SK-N-SH (cell line): Measurements from ENCODE around the gene COMMD8. TPM values are rescaled to one million over a fixed set of nuclear protein-coding genes. Genes with fewer than 3 reads are reported as not detected.

ENCODE experiments used
- CTCF ChIA-PET: fragments of 300-600, 350-600 bp; formaldehyde crosslinking; extraction: SDS; loops from one replicate; lab custom pipeline; 2021; lab: Yijun Ruan, JAX
- POLR2A ChIA-PET: fragments of 350-600 bp; sonication (Branson Sonifier 250); formaldehyde crosslinking; extraction: SDS; loops from one replicate; lab custom pipeline; 2020; ENCODE audit warnings: antibody characterized with exemption, inconsistent platforms; lab: Yijun Ruan, JAX
- DNase-seq: peaks from one replicate; pipeline ENCODE4 v3.0.0; 2012
- H2AFZ ChIP-seq: fragments of 200-600 bp; sonication (generic); 2 replicates; pipeline ENCODE4 v1.8.1; 2016; ENCODE audit warnings: antibody characterized with exemption, mild to moderate bottlenecking, low read depth
- H3F3A ChIP-seq: fragments of 200-600 bp; sonication (generic); replicated peaks from 2 replicates; pipeline ENCODE3; 2016; ENCODE audit warnings: antibody characterized with exemption, mild to moderate bottlenecking; ENCODE audit not compliant: insufficient read depth
- H3K27ac ChIP-seq, 2 experiments: fragments of 200-500 bp in 1 of 2; fragments of 200-600 bp in 1 of 2; sonication (Bioruptor generic) in 1 of 2; sonication (generic), shearing (Covaris generic) in 1 of 2; 2 replicates each; pipeline versions ENCODE4 v1.5.1 to v1.6.1; 2014 to 2016; ENCODE audit warnings: low read depth in 2 of 2, inconsistent platforms in 1 of 2, low read length in 1 of 2, mild to moderate bottlenecking in 1 of 2, mixed read lengths in 1 of 2
- H3K27me3 ChIP-seq: fragments of 200-600 bp; sonication (generic), shearing (Covaris generic); 2 replicates; pipeline ENCODE4 v1.6.1; 2016; ENCODE audit warnings: mixed run types; ENCODE audit not compliant: insufficient read depth
- H3K36me3 ChIP-seq, 2 experiments: fragments of 200-500 bp in 1 of 2; fragments of 200-600 bp in 1 of 2; sonication (Bioruptor generic) in 1 of 2; sonication (generic) in 1 of 2; replicated peaks in 1 of 2; 2 replicates each; pipeline versions ENCODE3 to v1.5.1; 2014 to 2016; ENCODE audit warnings: low read length in 1 of 2, mild to moderate bottlenecking in 1 of 2; ENCODE audit not compliant: insufficient read depth in 2 of 2, control insufficient read depth in 1 of 2
- H3K4me1 ChIP-seq, 2 experiments: fragments of 200-500 bp in 1 of 2; fragments of 200-600 bp in 1 of 2; sonication (Bioruptor generic) in 1 of 2; sonication (generic), shearing (Covaris generic) in 1 of 2; 2 replicates each; pipeline versions ENCODE4 v1.5.1 to v1.6.1; 2014 to 2016; ENCODE audit warnings: low read depth in 1 of 2, low read length in 1 of 2, mixed run types in 1 of 2; ENCODE audit not compliant: insufficient read depth in 2 of 2, control insufficient read depth in 1 of 2
- H3K4me2 ChIP-seq: fragments of 200-600 bp; sonication (generic), shearing (Covaris generic); 2 replicates; pipeline ENCODE4 v1.6.1; 2017; ENCODE audit warnings: mixed run types
- H3K4me3 ChIP-seq, 2 experiments: fragments of 200-500 bp in 1 of 2; fragments of 200-600 bp in 1 of 2; sonication (Bioruptor generic) in 1 of 2; sonication (generic), shearing (Covaris generic) in 1 of 2; 2 replicates each; pipeline versions ENCODE4 v1.5.1 to v1.8.1; 2014 to 2016; ENCODE audit warnings: low read depth in 2 of 2, inconsistent platforms in 1 of 2, low read length in 1 of 2, mild to moderate bottlenecking in 1 of 2, mixed read lengths in 1 of 2, moderate library complexity in 1 of 2
- H3K79me2 ChIP-seq: fragments of 200-600 bp; sonication (generic); 2 replicates; pipeline ENCODE4 v1.8.1; 2017; ENCODE audit warnings: mild to moderate bottlenecking; ENCODE audit not compliant: insufficient read depth
- H3K9ac ChIP-seq: fragments of 200-600 bp; sonication (generic); 2 replicates; pipeline ENCODE4 v1.6.1; 2017; ENCODE audit warnings: mixed run types
- H3K9me2 ChIP-seq: fragments of 200-600 bp; sonication (generic); 2 replicates; pipeline ENCODE4 v1.6.1; 2017; ENCODE audit warnings: mixed run types
- H3K9me3 ChIP-seq: fragments of 200-600 bp; sonication (generic); 2 replicates; pipeline ENCODE4 v1.6.1; 2017; ENCODE audit warnings: mixed run types, mild to moderate bottlenecking, moderate library complexity
- H4K20me1 ChIP-seq: fragments of 200-600 bp; sonication (generic); 2 replicates; pipeline ENCODE4 v1.6.1; 2017; ENCODE audit warnings: mild to moderate bottlenecking, mixed run types; ENCODE audit not compliant: insufficient read depth
- CHD2 ChIP-seq: fragments of 150-350 bp; IDR thresholded peaks from 2 replicates; pipeline ENCODE4 v1.6.1; 2018; ENCODE audit warnings: low read length; ENCODE audit not compliant: partially characterized antibody
- ELF1 ChIP-seq: IDR thresholded peaks from 2 replicates; pipeline ENCODE4 v1.4.0; 2012
- EP300 ChIP-seq, 2 experiments: IDR thresholded peaks; 2 replicates each; pipeline versions ENCODE4 v1.4.0 to v1.6.1; 2012; ENCODE audit warnings: borderline replicate concordance in 1 of 2, low read depth in 1 of 2, low read length in 1 of 2
- FOSL2 ChIP-seq: IDR thresholded peaks from 2 replicates; pipeline ENCODE4 v1.4.0; 2012; ENCODE audit warnings: low read depth, mild to moderate bottlenecking, moderate library complexity, borderline replicate concordance
- FOXJ3 ChIP-seq: sonication (generic); formaldehyde crosslinking; IDR thresholded peaks from 2 replicates; pipeline ENCODE4 v1.5.1; 2020; ENCODE audit warnings: mild to moderate bottlenecking, missing genetic modification reagents
- FOXM1 ChIP-seq: IDR thresholded peaks from 2 replicates; pipeline ENCODE4 v1.4.0; 2012; ENCODE audit warnings: low read depth, mild to moderate bottlenecking
- GATA2 ChIP-seq: sonication (generic); formaldehyde crosslinking; IDR thresholded peaks from 2 replicates; pipeline ENCODE4 v1.5.0; 2020; ENCODE audit warnings: mild to moderate bottlenecking, missing genetic modification reagents
- JUND ChIP-seq: IDR thresholded peaks from 2 replicates; pipeline ENCODE4 v1.4.0; 2012
- MXI1 ChIP-seq: IDR thresholded peaks from 2 replicates; pipeline ENCODE4 v1.6.1; 2012; ENCODE audit warnings: mild to moderate bottlenecking, low read depth, low read length, improper control_type of control experiment
- NFIC ChIP-seq: IDR thresholded peaks from 2 replicates; pipeline ENCODE4 v1.4.0; 2012; ENCODE audit warnings: borderline replicate concordance
- RCOR1 ChIP-seq: fragments of 150-350 bp; IDR thresholded peaks from 2 replicates; pipeline ENCODE4 v1.6.1; 2017; ENCODE audit warnings: antibody characterized with exemption, low read length
- RFX5 ChIP-seq: IDR thresholded peaks from 2 replicates; pipeline ENCODE4 v1.6.1; 2012; ENCODE audit warnings: mild to moderate bottlenecking, improper control_type of control experiment, low read length
- SIN3A ChIP-seq: IDR thresholded peaks from 2 replicates; pipeline ENCODE4 v1.6.1; 2012; ENCODE audit warnings: low read depth, mild to moderate bottlenecking, low read length, moderate library complexity, borderline replicate concordance
- SMC3 ChIP-seq: IDR thresholded peaks from 2 replicates; pipeline ENCODE4 v1.6.1; 2012; ENCODE audit warnings: low read depth, low read length, improper control_type of control experiment
- TAF1 ChIP-seq: IDR thresholded peaks from 2 replicates; pipeline ENCODE4 v1.6.1; 2012; ENCODE audit warnings: low read depth, mild to moderate bottlenecking, low read length, moderate library complexity, borderline replicate concordance
- TCF12 ChIP-seq: IDR thresholded peaks from 2 replicates; pipeline ENCODE4 v1.4.0; 2012
- TEAD4 ChIP-seq: IDR thresholded peaks from 2 replicates; pipeline ENCODE4 v1.4.0; 2012; ENCODE audit warnings: mild to moderate bottlenecking, borderline replicate concordance; ENCODE audit not compliant: insufficient read depth
- YY1 ChIP-seq: IDR thresholded peaks from 2 replicates; pipeline ENCODE4 v1.4.0; 2012; ENCODE audit warnings: low read depth, mild to moderate bottlenecking
- WGBS: methylation state at CpG from one replicate; pipeline ENCODE4 v1.1.6; 2017; ENCODE audit warnings: low lambda C conversion rate; 5-methylcytosine and 5-hydroxymethylcytosine counted together
- polyA plus RNA-seq, 3 experiments: library from polyadenylated mRNA; depleted of rRNA; stranded (reverse); fragments of >200 nt; gene quantifications; 2 replicates each; pipeline ENCODE4 v1.2.3, GENCODE V29; 2012
- TF ChIP-seq, protein P1 (sequence below): fragments of 150-350 bp; IDR thresholded peaks from 2 replicates; pipeline ENCODE4 v1.6.1; 2017; ENCODE audit warnings: antibody characterized with exemption, low read length, low read depth, borderline replicate concordance
- TF ChIP-seq, protein P2 (sequence below): IDR thresholded peaks from 2 replicates; pipeline ENCODE4 v1.4.0; 2012; ENCODE audit warnings: low read depth

The COMMD8 gene
- polyA plus RNA-seq, 1 of the 3 experiments (the other 2 are of a cell fraction) = 7.0 TPM

DNA sequence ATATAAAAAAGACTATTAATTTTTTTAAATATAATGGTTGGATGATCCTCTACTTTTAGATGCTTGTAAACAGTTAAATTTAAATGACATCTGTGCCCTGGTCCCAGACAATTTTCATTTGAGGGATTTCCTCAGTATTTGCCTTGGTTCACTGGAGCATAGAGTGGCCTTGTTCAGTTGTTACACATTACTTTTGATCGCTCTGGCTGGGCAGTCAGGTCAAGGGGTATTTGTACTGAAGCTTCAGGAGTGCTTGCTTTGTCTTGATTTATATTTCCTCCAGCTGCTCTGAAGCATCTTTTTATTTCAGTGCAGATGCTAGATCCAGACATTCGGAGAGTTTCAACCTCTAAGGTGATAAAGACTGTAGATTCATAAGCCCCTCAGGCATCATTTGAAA, 50.0 kb downstream of the COMMD8 start:
- no peaks in the 10 kb centered on the region for H3K9me2 ChIP-seq
- H3K4me1 ChIP-seq = no peaks in the 10 kb centered on the region
- H3K27me3 ChIP-seq = no peaks in the 10 kb centered on the region; the same call in 1 of the 2 replicates
- CTCF ChIA-PET = no interaction called here
- H3K36me3 ChIP-seq = no peaks in the 10 kb centered on the region
- H3K9me3 ChIP-seq = no peaks in the 10 kb centered on the region
- H3K79me2 ChIP-seq = no peaks in the 10 kb centered on the region
- H3K4me3 ChIP-seq = no peak overlapping the region
- TF ChIP-seq RCOR1 (no peak), TAF1 (no peak), ELF1 (no peak), SIN3A (no peak), TEAD4 (no peak), EP300 (IDR thresholded peaks at IDR 0.05; ENCODE audit: borderline replicate concordance in 1 of 2, low read depth in 1 of 2, low read length in 1 of 2) (no peak), FOXM1 (no peak), GATA2 (no peak), NFIC (no peak), SMC3 (no peak), YY1 (no peak), MXI1 (no peak), JUND (no peak), FOSL2 (no peak), RFX5 (no peak)
- TF ChIP-seq, protein P1, sequence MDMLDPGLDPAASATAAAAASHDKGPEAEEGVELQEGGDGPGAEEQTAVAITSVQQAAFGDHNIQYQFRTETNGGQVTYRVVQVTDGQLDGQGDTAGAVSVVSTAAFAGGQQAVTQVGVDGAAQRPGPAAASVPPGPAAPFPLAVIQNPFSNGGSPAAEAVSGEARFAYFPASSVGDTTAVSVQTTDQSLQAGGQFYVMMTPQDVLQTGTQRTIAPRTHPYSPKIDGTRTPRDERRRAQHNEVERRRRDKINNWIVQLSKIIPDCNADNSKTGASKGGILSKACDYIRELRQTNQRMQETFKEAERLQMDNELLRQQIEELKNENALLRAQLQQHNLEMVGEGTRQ = no peak
- TF ChIP-seq, all 33 proteins: peak for 0
- no peak for DNase-seq
- Histone ChIP-seq H2AFZ (no peak overlapping the region), H3K4me2 (no peak overlapping the region), H3F3A (no peaks in the 10 kb centered on the region), H3K27ac (no peak overlapping the region), H3K9ac (no peak overlapping the region), H4K20me1 (no peaks in the 10 kb centered on the region)
- POLR2A ChIA-PET = no interaction called here
- 44% methylated on average over 2 of the region's 2 CpGs for WGBS

DNA sequence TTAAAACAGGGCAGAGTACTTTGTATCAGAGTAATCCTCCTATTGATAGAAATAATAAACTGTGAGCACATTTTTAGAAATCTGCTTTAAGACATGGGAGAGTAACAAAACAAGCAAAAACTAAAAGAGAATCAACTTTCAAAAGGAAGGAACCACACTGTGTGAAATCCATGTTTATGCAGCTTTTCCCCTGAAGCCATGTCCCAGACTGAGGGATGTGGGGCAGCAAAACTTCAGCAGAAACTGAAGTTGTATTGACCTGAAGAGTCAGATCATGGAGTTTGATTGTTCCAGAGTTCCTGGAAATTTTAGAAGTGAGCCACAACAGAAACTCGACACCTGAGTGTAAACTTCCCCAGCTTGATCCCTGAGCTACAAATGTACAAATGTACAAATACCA, 53.2 kb downstream of the COMMD8 start:
- no peaks in the 10 kb centered on the region for H3K79me2 ChIP-seq
- DNase-seq = no peak
- POLR2A ChIA-PET = no interaction called here
- 30% methylated on average over 1 of the region's 1 CpG for WGBS
- no peak overlapping the region for H3K27ac ChIP-seq
- H3K4me2 ChIP-seq = no peak overlapping the region
- no peaks in the 10 kb centered on the region for H3F3A ChIP-seq
- TF ChIP-seq, protein P2, sequence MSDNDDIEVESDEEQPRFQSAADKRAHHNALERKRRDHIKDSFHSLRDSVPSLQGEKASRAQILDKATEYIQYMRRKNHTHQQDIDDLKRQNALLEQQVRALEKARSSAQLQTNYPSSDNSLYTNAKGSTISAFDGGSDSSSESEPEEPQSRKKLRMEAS = no peak
- TF ChIP-seq MXI1 (no peak), TCF12 (no peak), FOXJ3 (CRISPR knock-in tag) (no peak), CHD2 (no peak)
- TF ChIP-seq, all 33 proteins: peak for 0
- Histone ChIP-seq H3K9me2 (no peaks in the 10 kb centered on the region), H3K4me3 (no peak overlapping the region), H4K20me1 (no peaks in the 10 kb centered on the region), H3K9me3 (no peaks in the 10 kb centered on the region), H3K27me3 (no peaks in the 10 kb centered on the region; the same call in 1 of the 2 replicates), H3K9ac (no peak overlapping the region), H2AFZ (no peak overlapping the region), H3K4me1 (no peaks in the 10 kb centered on the region), H3K36me3 (no peaks in the 10 kb centered on the region)
- CTCF ChIA-PET = no interaction called here
